ENCODE measurements around the gene UNC5C.

DNA sequence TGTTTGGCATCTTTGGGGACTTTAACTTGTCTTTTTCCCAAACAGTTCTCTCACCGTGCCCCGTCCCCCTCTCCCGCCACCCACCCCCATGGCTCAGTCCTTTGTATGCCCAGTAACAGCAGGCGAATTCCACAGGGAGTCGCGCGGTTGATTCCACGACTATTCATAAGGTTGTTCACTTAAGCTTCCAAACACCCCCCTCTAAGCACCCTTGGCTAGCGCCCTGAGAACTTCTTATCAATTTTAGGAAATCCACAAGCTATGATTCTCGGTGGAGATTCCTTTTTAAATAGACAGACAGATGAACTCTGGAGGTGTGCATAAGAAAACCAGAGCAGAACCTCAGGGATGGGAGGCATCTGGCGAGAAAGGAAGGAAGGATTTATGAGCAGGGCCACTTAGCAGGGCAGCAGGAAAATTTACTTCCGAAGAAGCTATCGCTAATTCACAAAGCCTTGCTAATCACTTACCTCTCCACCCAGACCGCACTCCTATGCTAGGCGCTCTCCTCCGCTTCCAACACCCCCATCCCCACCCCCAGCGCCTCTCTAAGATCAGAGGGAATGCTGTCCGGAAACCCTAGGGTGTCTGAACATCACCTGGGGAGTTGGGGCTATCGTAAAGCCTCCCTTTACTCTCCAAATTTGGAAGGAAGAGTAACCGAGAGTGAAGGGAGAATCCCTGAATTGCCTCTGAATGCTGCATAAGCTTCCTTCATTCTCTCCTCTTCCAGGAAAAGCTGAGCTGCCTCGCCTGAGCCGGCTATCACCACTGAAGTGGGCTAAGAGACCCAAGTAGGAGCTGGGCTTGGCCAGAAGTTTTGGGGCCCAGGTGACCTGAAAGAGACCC is 1.7 kb downstream of the UNC5C start:
- TF ChIP-seq, protein P1, sequence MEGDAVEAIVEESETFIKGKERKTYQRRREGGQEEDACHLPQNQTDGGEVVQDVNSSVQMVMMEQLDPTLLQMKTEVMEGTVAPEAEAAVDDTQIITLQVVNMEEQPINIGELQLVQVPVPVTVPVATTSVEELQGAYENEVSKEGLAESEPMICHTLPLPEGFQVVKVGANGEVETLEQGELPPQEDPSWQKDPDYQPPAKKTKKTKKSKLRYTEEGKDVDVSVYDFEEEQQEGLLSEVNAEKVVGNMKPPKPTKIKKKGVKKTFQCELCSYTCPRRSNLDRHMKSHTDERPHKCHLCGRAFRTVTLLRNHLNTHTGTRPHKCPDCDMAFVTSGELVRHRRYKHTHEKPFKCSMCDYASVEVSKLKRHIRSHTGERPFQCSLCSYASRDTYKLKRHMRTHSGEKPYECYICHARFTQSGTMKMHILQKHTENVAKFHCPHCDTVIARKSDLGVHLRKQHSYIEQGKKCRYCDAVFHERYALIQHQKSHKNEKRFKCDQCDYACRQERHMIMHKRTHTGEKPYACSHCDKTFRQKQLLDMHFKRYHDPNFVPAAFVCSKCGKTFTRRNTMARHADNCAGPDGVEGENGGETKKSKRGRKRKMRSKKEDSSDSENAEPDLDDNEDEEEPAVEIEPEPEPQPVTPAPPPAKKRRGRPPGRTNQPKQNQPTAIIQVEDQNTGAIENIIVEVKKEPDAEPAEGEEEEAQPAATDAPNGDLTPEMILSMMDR (IDR thresholded peaks at IDR 0.05): no peak
- TF ChIP-seq POLR2A (IDR thresholded peaks at IDR 0.05; ENCODE audit: low read depth): no peak
- TF ChIP-seq POLR2AphosphoS5 (IDR thresholded peaks at IDR 0.05): no peak
